ENCODE data around the gene ZNF407.

ZNF407 gene

GRCh38 chr18:75052475-75052874, 454.8 kb downstream of the ZNF407 start:
- DNase-seq (ENCODE audit: low read depth) = no peak

- no peak for DNase-seq (ENCODE audit: low read depth)
Measured at GRCh38 chr18:75053028-75053629, 455.5 kb downstream of the ZNF407 start.

GRCh38 chr18:75054046-75054445, 456.4 kb downstream of the ZNF407 start:
- DNase-seq (ENCODE audit: low read depth) = no peak

- no peak for DNase-seq (ENCODE audit: low read depth)
Measured at GRCh38 chr18:75054611-75055010, 456.9 kb downstream of the ZNF407 start.

- no peak for DNase-seq (ENCODE audit: low read depth)
Measured at GRCh38 chr18:75057169-75057960, 459.7 kb downstream of the ZNF407 start.

- DNase-seq (ENCODE audit: low read depth) = no peak
Measured at GRCh38 chr18:75060185-75060584, 462.5 kb downstream of the ZNF407 start.

- no peak for DNase-seq (ENCODE audit: low read depth)
Measured at GRCh38 chr18:75062297-75062886, 464.7 kb downstream of the ZNF407 start.

- DNase-seq (ENCODE audit: low read depth) = no peak
Measured at GRCh38 chr18:75063196-75063595, 465.5 kb downstream of the ZNF407 start.

- no peak for DNase-seq (ENCODE audit: low read depth)
Measured at GRCh38 chr18:75063615-75064512, 466.2 kb downstream of the ZNF407 start.

- no peak for DNase-seq (ENCODE audit: low read depth)
Measured at GRCh38 chr18:75064513-75064905, 466.8 kb downstream of the ZNF407 start.

GRCh38 chr18:75065251-75066000, 467.8 kb downstream of the ZNF407 start:
- no peak for DNase-seq (ENCODE audit: low read depth)

- no peak for DNase-seq (ENCODE audit: low read depth)
Measured at GRCh38 chr18:75066021-75066880, 468.6 kb downstream of the ZNF407 start.

- no peak for DNase-seq (ENCODE audit: low read depth)
Measured at GRCh38 chr18:75066936-75067335, 469.3 kb downstream of the ZNF407 start.

- no peak for DNase-seq (ENCODE audit: low read depth)
Measured at GRCh38 chr18:75067996-75068645, 470.5 kb downstream of the ZNF407 start.

- DNase-seq (ENCODE audit: low read depth) = no peak
Measured at GRCh38 chr18:75068682-75069435, 471.2 kb downstream of the ZNF407 start.

- DNase-seq (ENCODE audit: low read depth) = no peak
Measured at GRCh38 chr18:75070235-75070624, 472.6 kb downstream of the ZNF407 start.

GRCh38 chr18:75070625-75071483, 473.2 kb downstream of the ZNF407 start:
- peak; percentile 71 for DNase-seq (ENCODE audit: low read depth)

- DNase-seq (ENCODE audit: low read depth) = no peak
Measured at GRCh38 chr18:75071484-75071785, 473.8 kb downstream of the ZNF407 start.

Data from HS-5 (cell line).